Nephron progenitor cell (in vitro differentiated cells): ENCODE measurements around the gene PPM1L.

Experiments
- DNase-seq: peaks from one replicate; pipeline ENCODE4 v3.0.0; 2021
- H3K27ac Mint-ChIP-seq: 2 replicates; pipeline ENCODE4 v1.8.0; 2021; ENCODE audit warnings: mild to moderate bottlenecking, moderate library complexity, mixed read lengths
- H3K27me3 Mint-ChIP-seq: 2 replicates; pipeline ENCODE4 v1.8.0; 2021; ENCODE audit warnings: mild to moderate bottlenecking, low read depth, mixed read lengths; ENCODE audit not compliant: poor library complexity
- H3K36me3 Mint-ChIP-seq: 2 replicates; pipeline ENCODE4 v1.8.0; 2021; ENCODE audit warnings: low read depth, mixed read lengths
- H3K4me1 Mint-ChIP-seq: 2 replicates; pipeline ENCODE4 v1.8.0; 2021; ENCODE audit warnings: mixed read lengths
- H3K4me3 Mint-ChIP-seq: 2 replicates; pipeline ENCODE4 v1.8.0; 2021; ENCODE audit warnings: mild to moderate bottlenecking, moderate library complexity, mixed read lengths
- H3K9me3 Mint-ChIP-seq: 2 replicates; pipeline ENCODE4 v1.8.0; 2021; ENCODE audit warnings: mild to moderate bottlenecking, moderate library complexity, mixed read lengths
- CTCF ChIP-seq: fragments of 200-600 bp; sonication (generic); IDR thresholded peaks from 2 replicates; pipeline ENCODE4 v1.5.0; 2021; ENCODE audit warnings: antibody characterized with exemption

Gene PPM1L

GRCh38 chr3:161064413-161064812 lies 308.4 kb downstream of the PPM1L start:
- Mint-ChIP-seq H3K27ac (no peak overlapping the region), H3K9me3 (no peaks in the 10 kb centered on the region)

GRCh38 chr3:161066930-161067329 lies 310.9 kb downstream of the PPM1L start:
- DNase-seq: no peak
- no peaks in the 10 kb centered on the region for H3K36me3 Mint-ChIP-seq
- H3K9me3 Mint-ChIP-seq: no peaks in the 10 kb centered on the region
- no peak overlapping the region for H3K27ac Mint-ChIP-seq
- H3K4me1 Mint-ChIP-seq: no peaks in the 10 kb centered on the region
- no peaks in the 10 kb centered on the region for H3K27me3 Mint-ChIP-seq
- TF ChIP-seq CTCF: no peak
- no peak overlapping the region for H3K4me3 Mint-ChIP-seq

More at GRCh38 chr3:161064413-161064812, 308.4 kb downstream of the PPM1L start:
- no peaks in the 10 kb centered on the region for H3K27me3 Mint-ChIP-seq
- H3K36me3 Mint-ChIP-seq: no peaks in the 10 kb centered on the region
- DNase-seq: no peak
- no peaks in the 10 kb centered on the region for H3K4me1 Mint-ChIP-seq
- no peak for TF ChIP-seq CTCF
- no peak overlapping the region for H3K4me3 Mint-ChIP-seq

- Mint-ChIP-seq H3K27ac (no peak overlapping the region), H3K9me3 (no peaks in the 10 kb centered on the region), H3K4me1 (no peaks in the 10 kb centered on the region), H3K36me3 (no peaks in the 10 kb centered on the region), H3K27me3 (no peaks in the 10 kb centered on the region), H3K4me3 (no peak overlapping the region)
- DNase-seq: no peak
- TF ChIP-seq CTCF: no peak
Measured at GRCh38 chr3:161067335-161067734, 311.3 kb downstream of the PPM1L start.

- no peak for DNase-seq
- H3K27me3 Mint-ChIP-seq: no peaks in the 10 kb centered on the region
- TF ChIP-seq CTCF: no peak
Measured at GRCh38 chr3:161069511-161070251, 313.6 kb downstream of the PPM1L start.

GRCh38 chr3:161070252-161070930 lies 314.4 kb downstream of the PPM1L start:
- no peak for TF ChIP-seq CTCF
- Mint-ChIP-seq H3K4me3 (no peak overlapping the region), H3K36me3 (no peaks in the 10 kb centered on the region), H3K27ac (no peak overlapping the region), H3K9me3 (no peaks in the 10 kb centered on the region), H3K4me1 (no peaks in the 10 kb centered on the region), H3K27me3 (no peaks in the 10 kb centered on the region)
- DNase-seq: no peak

More at GRCh38 chr3:161069511-161070251, 313.6 kb downstream of the PPM1L start:
- Mint-ChIP-seq H3K4me3 (no peak overlapping the region), H3K27ac (no peak overlapping the region), H3K4me1 (no peaks in the 10 kb centered on the region), H3K9me3 (no peaks in the 10 kb centered on the region), H3K36me3 (no peaks in the 10 kb centered on the region)
